Endodermal cell (in vitro differentiated cells): Measurements from ENCODE around the gene UGT1A3. TPM values are rescaled to one million over a fixed set of nuclear protein-coding genes. Genes with fewer than 3 reads are reported as not detected.
"Not testable (repeated sequence)": the region's sequence is repeated elsewhere in the genome, so short reads cannot be mapped to it uniquely, and the experiment has no call there.

ENCODE experiments used
- DNase-seq: peaks from one replicate; pipeline ENCODE4 v3.0.0-alpha.2; 2017
- H3K27ac ChIP-seq: 2 replicates; pipeline ENCODE4 v1.5.1; 2013; ENCODE audit warnings: mild to moderate bottlenecking, low read depth, low read length, moderate library complexity
- H3K27me3 ChIP-seq: 2 replicates; pipeline ENCODE4 v1.6.1; 2013; ENCODE audit warnings: mild to moderate bottlenecking, low read length, moderate library complexity; ENCODE audit not compliant: insufficient read depth, control insufficient read depth, poor library complexity, severe bottlenecking
- H3K36me3 ChIP-seq: 2 replicates; pipeline ENCODE4 v1.7.0; 2013; ENCODE audit warnings: mild to moderate bottlenecking, low read length, moderate library complexity; ENCODE audit not compliant: control insufficient read depth, insufficient read depth
- H3K4me1 ChIP-seq: one replicate; pipeline ENCODE4 v1.7.0; 2013; ENCODE audit warnings: low read length; ENCODE audit not compliant: control insufficient read depth, insufficient read depth
- H3K4me3 ChIP-seq: 2 replicates; pipeline ENCODE4 v1.5.1; 2013; ENCODE audit warnings: mild to moderate bottlenecking, low read length, moderate library complexity
- H3K9ac ChIP-seq: 2 replicates; pipeline ENCODE4 v1.6.1; 2013; ENCODE audit warnings: mild to moderate bottlenecking, low read length, moderate library complexity; ENCODE audit not compliant: poor library complexity, severe bottlenecking; ENCODE audit errors: extremely low read depth
- H3K9me3 ChIP-seq: 2 replicates; pipeline ENCODE4 v1.6.1; 2013; ENCODE audit warnings: mild to moderate bottlenecking, low read length, moderate library complexity; ENCODE audit not compliant: control insufficient read depth
- H3K27ac Mint-ChIP-seq: 2 replicates; pipeline ENCODE4 v1.8.0; 2020; ENCODE audit warnings: mixed read lengths
- H3K27me3 Mint-ChIP-seq: 2 replicates; pipeline ENCODE4 v1.8.0; 2021; ENCODE audit warnings: mild to moderate bottlenecking, mixed read lengths; ENCODE audit not compliant: insufficient read depth
- H3K36me3 Mint-ChIP-seq: 2 replicates; pipeline ENCODE4 v1.8.0; 2020; ENCODE audit warnings: low read depth, mixed read lengths
- H3K4me1 Mint-ChIP-seq: 2 replicates; pipeline ENCODE4 v1.8.0; 2020; ENCODE audit warnings: mixed read lengths
- H3K4me3 Mint-ChIP-seq: 2 replicates; pipeline ENCODE4 v1.8.0; 2020; ENCODE audit warnings: mild to moderate bottlenecking, moderate library complexity, mixed read lengths
- H3K9me3 Mint-ChIP-seq: 2 replicates; pipeline ENCODE4 v1.8.0; 2020; ENCODE audit warnings: mild to moderate bottlenecking, mixed read lengths
- CTCF ChIP-seq: fragments of 200-600 bp; sonication (generic); conservative IDR thresholded peaks from 2 replicates; pipeline ENCODE4 v1.5.0; 2021; ENCODE audit warnings: antibody characterized with exemption, mild to moderate bottlenecking
- WGBS, 2 experiments: methylation state at CpG; one replicate each; pipeline versions ENCODE4 v1.1.5 to v1.1.7; 2013; ENCODE audit warnings: missing lambda C conversion rate in 2 of 2, mixed read lengths in 1 of 2; ENCODE audit not compliant: insufficient coverage in 1 of 2, insufficient read length in 1 of 2; 5-methylcytosine and 5-hydroxymethylcytosine counted together
- total RNA-seq, 2 donors: library from RNA; stranded (reverse); fragmentation: NEBNext Ultra II Directional in 1 of 2; extraction: Animal tissue kit (Norgen Biotek cat#: 25700) in 1 of 2; gene quantifications; 2 replicates in 1 of 2; 3 replicates in 1 of 2; pipeline ENCODE4 v1.2.1, GENCODE V29; 2021

Gene UGT1A3
- total RNA-seq, 2 donors from 2014 or later = not detected

- Mint-ChIP-seq H3K27ac (no peak overlapping the region), H3K27me3 (peaks cover 8% of the 10 kb centered on the region), H3K9me3 (peaks cover 26% of the 10 kb centered on the region), H3K4me3 (no peak overlapping the region), H3K36me3 (no peaks in the 10 kb centered on the region), H3K4me1 (no peaks in the 10 kb centered on the region)
- no peak for DNase-seq
- Histone ChIP-seq H3K4me3 (no peak overlapping the region), H3K27ac (no peak overlapping the region), H3K27me3 (no peaks in the 10 kb centered on the region), H3K4me1 (no peaks in the 10 kb centered on the region), H3K36me3 (no peaks in the 10 kb centered on the region), H3K9me3 (peaks cover 22% of the 10 kb centered on the region), H3K9ac (no peak overlapping the region)
- WGBS, 2 experiments = 63 to 79% methylated on average over 1 to 2 of the region's 2 CpGs
- no peak for TF ChIP-seq CTCF
Observed at GRCh38 chr2:233740870-233741269, 12.0 kb downstream of the UGT1A3 start.

GRCh38 chr2:233743464-233744259, 14.8 kb downstream of the UGT1A3 start:
- H3K4me1 ChIP-seq = no peaks in the 10 kb centered on the region
- Mint-ChIP-seq H3K36me3 (no peaks in the 10 kb centered on the region), H3K4me1 (no peaks in the 10 kb centered on the region), H3K4me3 (no peak overlapping the region), H3K9me3 (peaks cover 23% of the 10 kb centered on the region), H3K27me3 (peaks cover 10% of the 10 kb centered on the region), H3K27ac (no peak overlapping the region)
- H3K9me3 ChIP-seq = peaks cover 16% of the 10 kb centered on the region
- H3K9ac ChIP-seq = no peak overlapping the region
- TF ChIP-seq CTCF = no peak
- no peak overlapping the region for H3K4me3 ChIP-seq
- 94 to 98% methylated on average over 36 to 44 of the region's 46 CpGs for whole genome bisulfite sequencing, 2 experiments
- no peak for DNase-seq
- H3K36me3 ChIP-seq = no peaks in the 10 kb centered on the region
- no peaks in the 10 kb centered on the region for H3K27me3 ChIP-seq
- H3K27ac ChIP-seq = no peak overlapping the region

DNA sequence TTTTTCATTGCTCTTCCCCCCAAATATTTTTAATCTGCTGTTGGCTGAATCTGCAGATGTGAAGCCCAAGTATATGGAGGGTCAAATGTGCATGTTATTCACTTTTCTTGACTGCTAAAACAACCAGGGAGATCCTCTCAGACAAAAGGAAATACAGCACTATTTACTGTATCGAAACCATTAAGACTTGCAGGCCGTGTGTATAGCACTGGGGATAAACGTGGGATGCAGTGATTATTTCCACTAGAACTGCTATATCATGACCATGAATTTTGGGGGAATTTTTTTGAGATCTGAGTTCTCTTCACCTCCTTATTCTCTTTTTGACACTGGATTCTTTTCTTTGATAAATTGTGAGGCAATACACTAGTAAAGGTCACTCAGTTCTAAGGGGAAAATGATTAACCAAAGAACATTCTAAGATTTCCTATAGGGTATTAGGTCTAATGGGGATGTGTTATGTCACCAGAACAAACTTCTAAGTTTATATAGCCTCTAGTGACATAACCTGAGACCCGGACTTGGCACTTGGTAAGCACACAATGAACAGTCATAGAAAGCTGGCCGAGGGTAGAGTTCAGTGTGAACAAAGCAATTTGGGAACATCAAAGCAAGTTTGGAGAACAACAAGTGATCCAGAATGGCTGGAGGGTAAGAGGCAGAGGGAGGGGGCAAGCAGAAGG, 16.4 kb downstream of the UGT1A3 start:
- Mint-ChIP-seq H3K4me1 (no peaks in the 10 kb centered on the region), H3K4me3 (no peak overlapping the region), H3K27me3 (peaks cover 10% of the 10 kb centered on the region), H3K27ac (no peak overlapping the region), H3K36me3 (no peaks in the 10 kb centered on the region), H3K9me3 (peaks cover 22% of the 10 kb centered on the region)
- no peak for TF ChIP-seq CTCF
- 92 to 100% methylated on average over 3 to 5 of the region's 5 CpGs for WGBS, 2 experiments
- Histone ChIP-seq H3K27me3 (no peaks in the 10 kb centered on the region), H3K9ac (no peak overlapping the region), H3K36me3 (no peaks in the 10 kb centered on the region), H3K4me1 (no peaks in the 10 kb centered on the region), H3K4me3 (no peak overlapping the region), H3K9me3 (peaks cover 5% of the 10 kb centered on the region), H3K27ac (no peak overlapping the region)
- no peak for DNase-seq

DNA sequence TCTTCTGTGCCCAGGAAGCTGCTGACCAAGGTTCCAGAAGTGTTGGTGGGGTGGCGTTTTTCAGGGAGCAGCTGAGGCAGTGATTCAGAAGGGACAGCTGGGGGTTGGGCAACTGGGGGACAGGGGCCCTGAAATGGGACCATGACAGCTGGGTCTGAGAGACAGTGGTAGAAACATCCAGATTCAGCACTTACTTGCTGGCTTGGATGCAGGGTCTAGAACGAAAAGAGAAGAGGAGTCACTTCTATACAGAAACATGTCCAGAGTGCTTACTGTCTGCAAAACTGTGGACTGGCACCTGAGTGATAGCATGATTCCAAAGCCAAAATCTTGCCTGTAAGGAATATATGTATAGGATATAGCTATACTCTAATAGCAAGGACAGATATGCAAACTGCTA, 17.0 kb downstream of the UGT1A3 start:
- H3K9ac ChIP-seq, H3K4me1 ChIP-seq, H3K27me3 ChIP-seq, H3K27ac Mint-ChIP-seq, H3K4me1 Mint-ChIP-seq, DNase-seq, H3K9me3 ChIP-seq, H3K4me3 Mint-ChIP-seq, H3K36me3 Mint-ChIP-seq, H3K4me3 ChIP-seq, H3K36me3 ChIP-seq, H3K27ac ChIP-seq, H3K27me3 Mint-ChIP-seq: not testable (repeated sequence)
- peaks cover 24% of the 10 kb centered on the region for H3K9me3 Mint-ChIP-seq
- 95 to 100% methylated on average over 1 to 2 of the region's 2 CpGs for WGBS, 2 experiments
